ENCODE data around the gene RTKN2.
"Not testable (repeated sequence)": the region's sequence is repeated elsewhere in the genome, so short reads cannot be mapped to it uniquely, and the experiment has no call there.

RTKN2 gene

DNA sequence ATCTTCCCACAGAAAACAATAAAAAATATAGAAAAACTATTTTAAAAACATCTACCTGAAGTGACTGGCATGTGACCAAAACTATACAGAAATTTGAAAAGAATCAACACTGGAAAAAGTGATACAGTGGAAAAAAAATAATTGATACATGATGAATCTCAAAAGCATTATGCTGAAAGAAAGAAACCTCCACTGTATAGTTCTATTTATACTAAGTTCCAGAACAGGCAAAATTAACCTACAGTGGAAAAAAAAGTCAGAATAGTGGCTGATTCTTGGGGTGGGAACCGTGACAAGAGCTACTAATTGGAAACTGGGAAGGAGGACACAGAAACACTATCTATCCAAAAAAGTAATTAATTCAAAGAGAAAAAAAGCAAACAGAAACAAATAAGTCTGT, 14.9 kb downstream of the RTKN2 start:
- DNase-seq: no peak

DNA sequence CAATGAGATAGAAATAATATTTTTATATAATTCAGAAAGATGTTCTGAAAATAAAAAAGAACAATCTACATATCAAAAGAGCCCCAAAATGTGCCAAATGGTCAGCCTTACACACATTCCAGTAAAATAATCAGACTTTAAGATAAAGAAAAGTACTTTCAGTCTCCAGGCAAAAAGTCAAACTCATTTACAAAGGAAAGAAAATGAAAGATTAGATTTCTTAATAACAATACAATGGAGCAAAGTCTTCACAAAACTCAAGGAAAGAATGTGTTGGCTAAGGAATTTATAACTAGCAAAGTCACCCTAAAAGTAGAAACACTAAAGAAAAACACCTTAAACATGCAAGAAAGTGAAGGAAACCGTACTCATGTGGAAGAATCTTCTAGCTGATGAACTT, 16.6 kb downstream of the RTKN2 start:
- DNase-seq: no peak

DNA sequence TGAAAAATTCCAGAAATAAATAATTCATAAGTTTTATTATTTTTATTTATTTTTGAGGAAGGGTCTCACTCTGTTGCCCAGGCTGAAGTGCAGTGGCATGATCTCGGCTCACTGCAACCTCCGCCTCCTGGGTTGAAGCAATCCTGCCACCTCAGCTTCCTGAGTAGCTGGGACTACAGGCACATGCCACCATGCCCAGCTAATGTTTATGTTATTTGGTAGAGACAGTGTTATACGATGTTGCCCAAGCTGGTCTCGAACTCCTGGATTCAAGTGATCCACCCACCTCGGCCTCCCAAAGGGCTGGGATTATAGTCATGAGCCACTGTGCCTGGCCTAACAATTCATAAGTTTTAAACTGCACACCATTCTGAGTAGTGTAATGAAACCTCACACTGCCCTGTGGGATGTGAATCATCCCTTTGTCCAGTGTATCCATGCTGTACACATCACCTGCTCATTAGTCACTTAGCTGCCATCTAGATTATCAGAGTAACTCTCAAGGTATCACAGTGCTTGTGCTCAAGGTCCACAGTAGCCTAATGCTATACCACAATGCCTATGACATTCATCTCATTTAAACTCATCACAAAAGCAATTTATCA, 17.9 kb downstream of the RTKN2 start:
- DNase-seq: no peak

DNA sequence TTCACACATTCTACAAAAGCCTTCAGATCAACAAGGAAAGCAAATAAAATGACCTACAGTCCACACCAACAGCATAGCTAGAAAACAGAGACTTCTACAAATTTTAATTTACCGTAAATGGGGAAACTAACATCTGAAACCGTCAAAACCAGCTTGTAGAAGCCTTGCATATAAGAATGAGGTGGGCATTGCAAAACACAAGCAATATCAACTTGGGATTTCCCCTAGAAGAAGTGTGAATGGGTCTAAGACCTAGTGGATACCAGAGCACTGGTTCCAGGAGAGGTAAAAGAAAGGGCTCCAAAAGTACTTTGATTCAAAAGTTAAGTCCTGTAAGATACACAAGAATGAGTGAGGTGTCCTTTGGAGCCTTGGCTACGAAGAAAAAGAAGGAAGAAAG, 18.7 kb downstream of the RTKN2 start:
- no peak for DNase-seq

DNA sequence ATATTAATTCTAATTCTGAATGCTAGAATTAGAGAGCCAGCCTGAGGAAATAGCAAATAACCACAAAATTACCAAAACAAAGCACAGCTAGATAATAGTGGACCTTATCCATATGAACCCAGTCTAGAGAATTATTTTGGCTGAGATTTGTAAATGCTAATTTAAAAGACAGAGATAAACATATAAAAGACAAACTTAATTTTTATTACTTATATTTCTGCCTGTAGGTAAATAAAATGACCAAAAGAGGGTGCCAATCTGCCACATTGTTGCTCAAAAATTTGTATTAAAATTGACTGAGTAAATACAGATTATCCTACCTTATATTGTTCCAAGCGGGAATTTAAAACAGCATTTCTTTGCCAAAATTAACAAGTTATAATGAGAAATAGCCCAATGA, 20.2 kb downstream of the RTKN2 start:
- DNase-seq: no peak

DNA sequence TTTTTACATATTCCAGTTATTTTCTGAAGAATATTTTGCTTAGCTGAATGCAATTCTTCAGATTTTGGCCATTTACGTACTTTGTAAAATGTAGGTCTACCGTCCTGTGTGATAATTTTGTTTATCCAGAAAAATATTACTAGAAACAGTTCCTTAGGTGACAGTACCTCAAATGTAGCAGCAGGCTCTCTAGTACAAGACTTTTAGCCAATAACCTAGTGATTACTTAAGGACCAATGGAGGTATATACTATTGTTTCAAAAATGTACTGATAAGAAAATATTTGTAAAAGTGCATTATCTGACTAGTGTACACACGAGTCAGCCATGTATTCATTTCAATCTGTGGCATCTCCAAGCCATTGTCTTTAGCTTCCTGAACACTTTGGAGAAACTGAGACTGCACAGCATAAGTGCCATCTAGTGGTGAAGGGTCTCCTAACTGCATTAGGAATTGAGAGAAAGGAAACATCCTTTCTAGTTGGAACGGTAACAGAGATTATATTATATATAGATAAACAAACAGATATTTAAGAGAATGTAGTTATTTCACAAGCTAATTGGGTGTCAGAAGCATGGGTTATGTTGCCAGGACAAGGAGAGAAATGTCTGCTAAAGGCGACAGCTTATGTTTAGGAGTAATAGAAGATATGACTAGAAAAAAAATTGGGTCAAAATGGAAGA, 23.7 kb downstream of the RTKN2 start:
- no peak for DNase-seq

DNA sequence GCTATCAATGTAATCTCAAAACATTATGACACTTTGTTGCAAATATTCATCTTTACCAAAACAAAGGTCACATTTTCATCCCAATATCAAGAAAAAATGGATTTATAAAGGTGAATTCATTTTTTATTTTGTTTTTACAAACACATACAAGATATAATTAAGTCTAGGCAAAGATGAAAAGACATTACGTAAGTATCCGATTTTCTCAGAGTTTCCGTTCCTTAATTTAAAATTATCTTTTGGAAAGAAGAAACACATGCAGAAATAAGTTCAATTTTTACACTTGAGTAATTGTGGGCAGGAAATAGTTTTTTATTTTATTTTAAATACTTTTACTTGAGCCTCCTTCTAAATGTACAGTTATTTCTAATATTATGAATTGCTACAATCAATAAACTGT, 24.6 kb downstream of the RTKN2 start:
- no peak for DNase-seq

DNA sequence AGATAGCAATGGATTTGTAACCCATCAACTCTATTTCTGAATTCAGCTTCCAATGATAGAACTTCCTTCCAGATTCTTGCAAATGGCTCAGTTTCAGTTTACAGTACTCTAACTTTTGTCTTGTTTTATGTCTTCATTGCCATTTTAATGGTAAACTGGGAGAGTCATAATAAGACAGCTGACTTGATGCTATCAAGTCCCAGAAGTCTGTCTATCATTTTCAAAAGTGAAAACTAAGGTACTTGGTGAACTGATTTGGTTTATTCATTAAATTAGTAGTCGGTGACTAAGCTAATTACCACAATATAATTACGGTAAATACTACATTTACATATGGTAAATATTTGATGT, 25.0 kb downstream of the RTKN2 start:
- DNase-seq: no peak

DNA sequence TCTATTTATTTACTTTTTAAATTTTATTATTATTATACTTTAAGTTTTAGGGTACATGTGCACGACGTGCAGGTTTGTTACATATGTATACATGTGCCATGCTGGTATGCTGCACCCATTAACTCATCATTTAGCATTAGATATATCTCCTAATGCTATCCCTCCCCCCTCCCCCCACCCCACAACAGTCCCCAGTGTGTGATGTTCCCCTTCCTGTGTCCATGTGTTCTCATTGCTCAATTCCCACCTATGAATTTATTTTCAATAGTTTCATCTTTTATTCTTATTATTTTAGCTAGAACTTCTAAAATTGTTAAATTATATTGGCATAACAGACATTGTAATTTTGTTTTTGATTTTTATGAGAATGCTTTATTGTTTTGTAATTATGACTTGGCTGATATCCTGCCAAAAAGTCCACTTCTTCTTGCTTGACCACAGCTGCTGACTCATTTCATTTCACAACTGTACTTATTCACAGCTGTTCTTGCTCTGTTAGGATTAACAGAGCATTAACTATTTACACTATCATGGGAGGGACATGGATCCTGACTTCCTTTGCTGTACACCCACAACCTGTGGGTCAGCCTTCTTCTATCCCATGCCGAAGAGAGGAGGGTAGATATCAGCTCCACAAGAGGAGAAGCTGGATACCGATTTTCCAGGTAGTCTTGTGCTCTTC, 25.5 kb downstream of the RTKN2 start:
- not testable (repeated sequence) for DNase-seq

DNA sequence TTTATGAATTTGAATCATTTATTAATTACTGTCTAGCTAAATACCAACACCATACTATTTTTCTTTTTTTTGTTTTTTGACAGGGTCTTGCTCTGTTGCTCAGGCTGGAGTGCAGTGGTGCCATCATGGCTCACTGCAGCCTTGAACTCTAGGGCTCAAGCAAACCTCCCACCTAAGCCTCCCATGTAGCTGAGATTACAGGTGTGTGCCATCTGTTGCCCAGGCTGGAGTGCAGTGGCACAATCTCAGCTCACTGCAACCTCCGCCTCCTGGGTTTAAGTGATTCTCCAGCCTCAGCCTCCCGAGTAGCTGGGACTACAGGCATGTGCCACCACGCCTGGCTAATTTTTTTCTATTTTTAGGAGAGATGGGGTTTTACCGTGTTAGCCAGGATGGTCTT, 27.1 kb downstream of the RTKN2 start:
- DNase-seq: not testable (repeated sequence)

DNA sequence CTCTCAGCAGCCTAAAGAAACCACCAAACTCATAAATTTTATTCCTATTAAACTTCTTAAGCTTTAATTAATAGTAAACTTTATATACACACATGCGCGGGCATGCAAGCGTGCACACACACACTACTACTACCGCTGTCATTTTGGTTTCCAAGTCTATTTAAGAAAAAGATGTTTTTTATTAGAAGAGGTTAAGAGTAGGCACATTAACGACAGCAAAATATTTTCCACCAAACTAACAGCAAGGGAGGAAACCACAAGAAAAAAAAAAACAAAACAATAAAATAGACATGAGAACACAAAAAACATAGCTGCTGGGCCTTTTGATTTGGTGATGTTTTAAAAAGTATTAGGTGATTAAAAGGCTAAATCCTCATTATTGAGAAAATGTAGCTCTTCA, 28.6 kb downstream of the RTKN2 start:
- DNase-seq: no peak

DNA sequence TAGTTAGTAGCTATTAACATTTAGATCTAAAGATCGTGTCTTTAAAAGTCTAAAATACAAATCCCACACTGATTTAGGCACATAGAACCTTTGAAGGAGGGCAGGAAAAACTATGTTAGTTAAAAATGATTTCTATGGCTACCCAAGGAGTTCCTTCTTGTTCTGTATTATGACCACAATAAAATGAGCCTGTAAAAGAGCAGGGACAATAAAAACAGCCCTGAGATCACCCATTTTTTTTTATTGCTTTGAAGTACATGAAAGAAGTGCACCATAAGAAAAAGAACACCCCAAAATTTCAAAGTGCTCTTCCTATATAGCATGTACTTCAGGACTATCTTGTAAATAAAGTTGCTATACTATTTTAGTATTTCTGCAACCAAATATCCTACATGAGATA, 29.8 kb downstream of the RTKN2 start:
- DNase-seq: no peak

DNA sequence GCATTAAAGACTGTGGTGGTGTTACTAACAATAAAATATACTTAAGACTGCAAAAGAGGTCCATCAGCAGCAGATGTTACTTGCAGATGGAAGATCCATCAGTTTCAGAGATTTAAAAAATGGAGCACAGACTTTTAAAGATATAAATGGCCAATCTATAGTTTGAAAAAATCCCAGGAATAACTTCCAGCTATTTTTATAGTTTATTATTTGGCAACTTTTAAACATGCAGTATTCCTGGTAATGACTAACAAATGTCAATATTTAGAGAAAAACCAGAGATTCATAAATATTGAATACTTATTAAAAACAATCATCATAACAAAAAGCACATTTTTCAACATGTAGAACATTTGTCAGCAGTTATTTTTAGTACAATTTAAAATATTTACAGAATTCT, 30.7 kb downstream of the RTKN2 start:
- DNase-seq: no peak

DNA sequence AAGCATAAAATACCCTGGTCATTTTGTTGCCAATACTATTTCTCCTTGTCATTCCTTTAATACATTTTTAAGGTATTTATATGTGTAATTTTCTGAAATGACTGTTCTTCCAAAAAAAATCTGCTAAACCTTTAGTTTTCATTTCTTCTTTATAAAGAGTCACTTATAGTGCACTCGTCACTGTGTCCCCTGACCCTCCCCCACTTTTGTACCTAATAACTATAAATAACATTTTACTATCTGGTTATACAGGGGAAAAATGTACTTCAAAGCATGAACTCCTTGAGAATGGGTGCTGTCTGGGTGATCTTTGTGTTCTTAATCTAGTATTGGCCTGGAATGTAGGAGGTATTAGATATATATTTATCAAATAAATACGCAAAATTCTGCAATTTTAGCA, 31.1 kb downstream of the RTKN2 start:
- DNase-seq: no peak

DNA sequence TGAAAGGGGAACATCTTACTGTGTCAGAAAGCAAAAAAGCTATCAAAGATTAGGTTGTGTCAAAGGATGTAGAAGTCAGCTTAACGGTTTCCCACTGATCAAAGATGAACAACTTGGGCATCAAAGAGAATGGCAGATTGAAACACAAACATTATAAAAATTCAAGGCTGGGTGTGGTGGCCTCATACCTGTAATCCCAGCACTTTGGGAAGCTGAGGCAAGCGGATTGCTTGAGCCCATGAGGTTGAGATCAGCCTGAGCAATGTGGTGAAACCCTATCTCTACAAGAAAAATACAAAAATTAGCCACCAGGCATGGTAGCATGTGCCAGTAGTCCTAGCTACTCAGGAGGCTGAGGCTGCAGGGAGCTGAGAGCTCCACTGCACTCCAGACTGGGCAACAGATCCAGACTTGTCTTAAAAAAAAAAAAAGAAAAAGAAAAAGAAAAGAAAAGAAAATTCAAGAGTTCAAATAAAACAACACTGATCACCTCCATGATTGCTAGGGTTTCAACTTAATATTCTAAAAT, 34.5 kb downstream of the RTKN2 start:
- no peak for DNase-seq

DNA sequence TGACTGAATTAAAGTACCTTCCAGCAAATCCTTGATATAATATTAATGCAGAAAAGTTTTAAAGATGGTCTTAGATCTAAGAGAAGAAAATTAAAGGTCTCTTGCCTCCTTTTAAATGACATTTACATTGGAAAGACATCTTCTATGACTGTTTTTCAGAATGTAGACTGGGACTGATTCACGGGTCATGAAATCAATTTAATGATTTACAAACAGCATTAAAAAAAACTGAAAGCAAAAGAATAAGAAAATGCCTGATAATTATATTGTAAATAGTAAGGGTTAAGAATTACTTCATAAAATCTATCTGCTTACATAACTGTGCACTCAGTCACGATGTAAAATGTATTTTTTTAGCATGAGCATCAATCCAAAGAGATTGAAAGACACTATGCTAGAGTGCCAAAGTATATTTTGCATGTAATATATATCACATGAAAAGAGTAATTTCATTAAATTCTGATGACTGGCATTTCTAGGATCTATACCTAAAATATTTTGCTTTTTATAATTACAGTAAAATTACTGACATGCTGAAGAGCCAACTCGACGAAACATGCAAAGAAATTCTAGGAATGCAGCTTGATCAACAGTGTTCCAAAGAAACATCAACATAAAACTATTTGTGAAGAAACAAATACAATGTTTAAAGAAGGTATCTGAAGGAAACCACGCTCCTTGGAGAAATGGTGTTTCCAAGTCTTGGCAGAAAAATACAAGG, 35.1 kb downstream of the RTKN2 start:
- DNase-seq: no peak

DNA sequence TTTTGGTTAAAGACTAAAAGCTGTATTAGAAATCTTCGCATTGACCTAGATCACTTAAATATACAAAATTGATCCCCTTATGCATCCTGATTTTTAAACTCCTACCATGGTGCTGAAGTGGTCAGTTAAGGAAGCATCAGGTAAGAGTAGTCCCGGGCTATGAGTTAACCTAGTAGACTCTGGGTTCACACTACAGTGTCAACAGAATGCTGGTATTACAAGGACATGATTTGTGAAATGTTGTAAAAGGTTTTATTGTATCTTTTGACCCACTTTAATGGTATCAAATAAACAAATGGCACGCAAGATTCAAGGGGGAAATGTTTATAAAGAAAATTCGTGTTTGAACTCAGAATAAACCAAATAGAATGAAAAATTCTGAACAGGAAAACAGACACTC, 36.8 kb downstream of the RTKN2 start:
- DNase-seq: no peak

DNA sequence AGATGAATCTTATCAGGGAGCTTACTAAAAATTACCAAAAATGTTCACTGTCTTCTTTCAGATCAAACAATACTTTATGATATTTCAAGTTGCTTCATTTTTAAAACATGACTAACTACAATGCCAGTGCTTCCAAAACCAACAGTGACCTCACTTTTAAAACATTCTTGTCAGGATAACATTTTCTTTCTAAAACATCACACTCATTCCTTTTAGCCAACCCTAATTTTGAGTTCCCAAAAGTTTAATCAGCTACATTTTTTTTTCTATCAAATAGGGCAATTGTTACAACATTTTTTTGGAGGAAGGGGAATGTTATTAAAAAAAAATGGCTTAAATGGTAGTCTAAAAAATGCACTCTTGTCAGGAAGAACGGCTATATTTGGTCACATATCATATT, 37.3 kb downstream of the RTKN2 start:
- no peak for DNase-seq

DNA sequence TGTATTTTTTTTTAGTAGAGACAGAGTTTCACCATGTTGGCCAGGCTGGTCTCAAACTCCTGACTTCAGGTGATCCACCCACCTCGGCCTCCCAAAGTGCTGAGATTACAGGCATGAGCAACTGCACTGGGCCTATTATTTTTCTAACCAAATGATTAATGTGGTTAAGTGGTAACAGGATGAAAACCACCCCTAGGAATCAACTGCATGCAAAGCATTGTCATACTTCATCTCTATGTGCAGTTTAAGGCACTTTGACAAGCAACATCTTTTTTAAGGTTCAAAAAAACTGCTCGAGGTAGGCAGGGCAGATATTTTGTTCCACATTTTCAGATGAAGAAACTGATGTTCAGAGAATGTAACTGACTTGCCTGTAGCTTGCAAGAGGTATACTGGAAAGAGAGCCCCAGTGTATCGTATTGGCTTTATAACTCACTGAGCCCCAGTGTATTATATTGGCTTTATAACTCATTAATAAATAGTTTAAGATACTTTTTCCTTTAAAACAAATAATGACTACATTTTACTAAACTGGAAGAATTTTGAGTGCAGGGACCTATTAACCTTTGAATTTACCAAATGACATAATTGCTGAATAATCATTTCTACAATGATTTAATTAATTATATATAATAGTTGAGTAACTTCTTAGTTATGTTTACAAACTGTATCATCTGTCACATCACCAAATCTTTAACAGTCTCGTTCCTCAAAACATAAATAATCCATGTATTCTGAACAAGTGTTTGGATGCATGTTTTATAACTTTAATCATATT, 38.1 kb downstream of the RTKN2 start:
- no peak for DNase-seq

DNA sequence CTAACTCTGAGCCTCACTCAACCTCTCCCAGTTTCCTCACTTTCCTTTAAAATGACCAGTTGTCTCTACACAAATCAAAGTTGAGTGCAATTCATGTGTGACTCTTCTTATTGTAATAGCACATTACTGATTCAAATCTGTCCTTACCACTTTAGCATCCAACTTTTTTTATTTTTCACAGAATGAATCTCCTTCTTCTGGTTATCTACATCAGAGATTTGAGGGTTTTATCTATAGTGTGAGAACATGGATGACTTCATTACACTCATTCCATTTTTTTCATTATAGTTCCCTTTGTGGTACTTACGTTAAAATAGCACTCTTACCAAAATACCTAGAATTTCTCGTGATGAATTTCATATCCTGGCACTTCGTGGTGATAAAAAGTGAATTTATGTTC, 43.3 kb downstream of the RTKN2 start:
- DNase-seq: no peak

DNA sequence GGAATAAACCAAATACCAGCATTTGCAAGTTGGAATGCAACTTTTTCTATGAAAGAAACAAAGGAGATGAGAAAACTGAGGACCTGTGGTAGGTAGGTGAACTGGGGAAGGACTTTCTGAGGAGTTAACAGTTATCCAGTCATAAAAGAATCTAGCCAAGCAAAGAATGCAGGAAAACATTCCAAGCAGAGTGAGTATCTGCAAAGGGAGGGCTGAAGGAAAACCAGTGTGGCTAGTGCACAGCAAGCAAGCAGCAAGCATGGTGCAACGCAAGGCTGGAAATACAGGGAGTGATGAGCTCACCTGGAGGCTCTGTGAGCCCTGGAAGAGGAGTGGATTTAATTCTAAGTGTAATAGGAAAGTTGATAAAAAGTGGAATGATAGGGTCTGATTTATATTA, 44.0 kb downstream of the RTKN2 start:
- no peak for DNase-seq

DNA sequence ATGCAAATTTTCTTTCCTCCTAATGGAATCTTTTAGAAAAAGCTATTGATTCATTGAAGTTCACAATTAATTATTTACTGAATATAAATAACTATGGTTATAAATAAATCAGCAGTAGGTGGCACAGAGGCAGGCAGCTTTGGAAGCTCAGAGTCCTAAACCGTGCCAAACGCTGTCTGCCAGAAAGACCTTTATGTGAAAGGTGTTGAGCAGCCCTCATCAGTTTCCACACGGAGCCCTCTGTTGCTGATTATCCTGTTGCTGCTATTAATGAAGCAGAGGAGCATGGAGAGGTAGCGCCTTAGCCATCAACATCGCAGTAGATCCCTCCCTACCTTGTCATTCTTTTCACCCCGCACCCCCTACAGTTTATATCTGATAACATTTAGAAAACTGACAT, 51.0 kb downstream of the RTKN2 start:
- DNase-seq: no peak

DNA sequence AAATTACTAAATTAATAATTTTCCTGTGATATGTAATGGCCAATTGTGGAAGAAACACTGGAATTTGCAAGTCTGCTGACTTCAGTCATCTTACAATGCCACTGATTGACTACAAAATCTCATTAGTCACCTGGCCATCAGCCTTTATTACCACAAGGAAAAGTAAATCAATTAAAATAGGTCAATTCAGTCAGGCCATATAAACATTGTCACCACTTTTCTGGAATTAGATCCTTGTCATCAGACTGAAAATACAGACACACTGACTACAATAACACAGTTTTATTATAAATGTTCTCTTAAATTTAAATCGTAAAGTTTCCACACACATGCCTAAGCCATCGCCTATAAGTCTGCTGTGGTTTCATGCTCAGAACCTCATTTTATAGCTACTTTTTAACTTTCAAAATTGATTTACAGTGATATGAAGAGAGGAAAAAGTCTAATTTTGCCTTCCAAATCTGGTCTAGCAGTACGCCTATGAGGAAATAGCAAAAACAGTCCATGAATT, 54.2 kb downstream of the RTKN2 start:
- DNase-seq: no peak
